HG02623 (cell line): ENCODE measurements around the gene NUBP2.

Source experiments
- ATAC-seq: cut with Tn5 transposase; IDR thresholded peaks from one replicate; pipeline ENCODE4 v1.9.1; 2021; ENCODE audit warnings: moderate library complexity; ENCODE audit not compliant: unreplicated experiment

Gene NUBP2

DNA sequence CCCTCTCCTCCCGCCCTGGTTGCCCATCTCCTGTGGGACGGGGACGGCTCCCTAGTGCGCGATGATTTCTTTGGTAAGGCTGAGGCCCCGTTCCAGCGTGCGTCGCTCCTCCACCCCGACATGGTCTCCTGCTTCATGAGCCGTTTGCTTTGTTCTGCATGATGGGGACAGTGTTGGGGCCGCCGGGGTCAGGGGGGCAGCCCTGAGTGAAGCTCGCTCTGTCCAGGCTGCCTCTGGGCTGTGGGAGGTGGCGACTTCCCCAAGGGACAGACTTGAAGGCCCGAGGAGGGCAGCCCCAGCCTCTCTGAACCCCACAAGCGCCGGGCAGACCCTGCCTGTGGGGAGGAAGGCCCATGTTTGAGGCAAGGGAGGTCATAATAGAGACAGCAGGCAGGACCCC lies 23.8 kb upstream of the NUBP2 start:
- no peak for ATAC-seq

DNA sequence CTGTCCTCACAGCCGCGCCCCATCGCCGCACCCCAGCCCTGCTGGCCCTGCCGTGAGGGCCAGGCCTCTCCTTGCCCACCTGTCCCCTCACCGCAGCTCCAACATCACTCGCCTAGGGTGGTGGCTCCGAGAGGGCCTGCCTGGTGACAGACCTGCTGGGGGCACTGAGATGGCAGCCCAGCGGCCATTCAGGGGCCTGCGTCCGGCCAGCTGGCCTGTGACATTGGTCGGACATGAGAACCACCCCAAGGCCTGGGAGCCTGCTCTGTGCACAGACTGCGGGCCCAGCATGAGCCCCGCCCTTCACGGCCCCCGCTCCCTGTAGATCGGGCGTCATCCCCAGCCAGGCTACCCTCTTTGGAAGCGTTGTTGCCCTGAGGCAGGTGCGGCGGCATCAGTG lies 23.2 kb upstream of the NUBP2 start:
- ATAC-seq: no peak

DNA sequence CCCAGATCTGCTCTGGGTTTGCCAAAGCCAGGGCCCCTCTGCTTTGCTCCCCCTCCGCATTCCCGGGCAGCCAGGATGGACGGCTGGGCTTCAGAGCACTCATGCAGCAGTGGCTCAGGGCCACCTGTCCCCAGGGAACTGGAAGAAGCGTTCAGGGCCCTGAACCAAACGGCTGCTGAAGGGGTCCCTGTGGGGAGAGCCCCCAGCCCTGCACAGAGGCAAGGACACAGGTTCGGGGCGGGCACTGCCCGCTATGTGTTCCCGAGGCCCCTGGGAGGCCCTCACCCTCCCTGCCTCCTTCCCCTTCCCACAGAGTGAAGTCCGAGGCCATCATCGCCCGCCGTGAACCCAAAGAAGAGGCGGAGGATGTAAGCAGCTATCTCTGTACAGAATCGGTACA lies 21.8 kb upstream of the NUBP2 start:
- no peak for ATAC-seq

DNA sequence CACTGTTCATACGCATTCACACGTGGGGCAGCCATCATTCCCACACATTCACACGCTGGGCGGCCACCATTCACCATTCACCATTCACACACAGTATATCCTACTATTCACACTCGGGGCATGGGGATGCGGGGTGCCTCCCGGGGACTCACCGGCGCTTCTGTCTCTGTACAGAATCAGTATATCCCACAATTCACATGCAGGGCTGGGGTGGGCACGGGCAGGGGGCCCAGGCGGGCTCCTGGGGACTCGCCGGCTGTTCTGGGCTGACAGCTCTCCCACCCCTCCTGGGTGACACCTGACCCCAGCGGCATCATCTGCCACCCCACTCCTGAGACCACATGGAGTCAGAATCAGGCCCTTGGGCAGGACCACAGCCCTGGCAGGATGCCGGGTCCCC lies 21.0 kb upstream of the NUBP2 start:
- no peak for ATAC-seq

DNA sequence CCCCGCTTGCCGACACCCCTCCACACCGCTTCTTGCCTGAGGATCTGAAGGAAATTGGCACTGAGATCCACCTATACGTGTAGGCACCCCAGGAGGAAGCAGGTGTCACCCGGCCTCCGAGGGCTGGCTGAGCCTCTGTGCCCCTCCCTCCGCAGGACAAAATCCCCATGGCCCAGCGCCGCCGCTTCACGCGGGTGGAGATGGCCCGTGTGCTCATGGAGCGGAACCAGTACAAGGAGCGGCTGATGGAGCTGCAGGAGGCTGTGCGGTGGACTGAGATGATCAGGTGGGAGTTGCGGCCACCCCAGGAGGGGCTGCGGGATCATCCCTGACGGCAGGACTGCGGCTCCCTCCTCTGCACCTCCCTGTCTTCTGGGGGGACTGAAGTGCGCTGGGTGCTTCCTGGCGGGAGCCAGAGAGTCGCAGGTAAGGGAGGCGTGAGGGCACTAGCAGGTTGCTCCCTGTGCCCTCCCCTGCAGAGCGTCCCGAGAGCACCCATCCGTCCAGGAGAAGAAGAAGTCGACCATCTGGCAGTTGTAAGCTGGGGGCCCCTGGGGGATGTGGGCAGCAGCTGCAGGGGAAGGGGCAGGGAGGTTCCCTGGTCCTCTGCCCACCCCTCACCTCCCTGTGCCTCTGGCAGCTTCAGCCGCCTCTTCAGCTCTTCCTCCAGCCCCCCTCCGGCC lies 20.4 kb upstream of the NUBP2 start:
- ATAC-seq: no peak

DNA sequence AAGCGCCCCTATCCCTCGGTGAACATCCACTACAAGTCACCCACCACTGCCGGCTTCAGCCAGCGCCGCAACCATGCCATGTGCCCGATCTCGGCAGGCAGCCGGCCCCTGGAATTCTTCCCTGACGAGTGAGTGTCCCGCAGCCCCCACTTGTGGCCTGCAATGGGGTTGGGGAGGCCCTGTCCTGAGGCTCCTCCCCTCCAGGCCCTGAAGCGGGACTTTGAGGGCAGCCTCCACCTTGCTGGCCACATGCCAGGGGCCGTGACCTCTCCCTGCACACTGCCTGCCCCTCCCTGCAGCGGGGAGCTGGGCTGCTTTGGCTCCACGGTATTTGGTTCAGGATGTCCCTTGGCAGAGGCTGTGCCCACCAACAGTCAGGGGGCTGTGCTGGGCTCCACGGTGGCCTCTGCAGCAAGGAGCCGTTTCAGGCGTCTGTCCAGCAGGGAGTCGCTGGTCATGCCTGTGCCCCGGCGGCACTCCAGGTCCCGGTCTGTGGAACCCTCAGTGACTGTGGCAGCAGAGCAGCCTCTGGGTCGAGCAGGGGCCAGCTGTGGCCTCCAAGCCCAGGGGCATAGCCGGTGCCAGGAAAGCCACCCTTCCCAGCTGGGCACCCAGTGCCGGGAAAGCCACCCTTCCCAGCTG lies 19.8 kb upstream of the NUBP2 start:
- no peak for ATAC-seq

DNA sequence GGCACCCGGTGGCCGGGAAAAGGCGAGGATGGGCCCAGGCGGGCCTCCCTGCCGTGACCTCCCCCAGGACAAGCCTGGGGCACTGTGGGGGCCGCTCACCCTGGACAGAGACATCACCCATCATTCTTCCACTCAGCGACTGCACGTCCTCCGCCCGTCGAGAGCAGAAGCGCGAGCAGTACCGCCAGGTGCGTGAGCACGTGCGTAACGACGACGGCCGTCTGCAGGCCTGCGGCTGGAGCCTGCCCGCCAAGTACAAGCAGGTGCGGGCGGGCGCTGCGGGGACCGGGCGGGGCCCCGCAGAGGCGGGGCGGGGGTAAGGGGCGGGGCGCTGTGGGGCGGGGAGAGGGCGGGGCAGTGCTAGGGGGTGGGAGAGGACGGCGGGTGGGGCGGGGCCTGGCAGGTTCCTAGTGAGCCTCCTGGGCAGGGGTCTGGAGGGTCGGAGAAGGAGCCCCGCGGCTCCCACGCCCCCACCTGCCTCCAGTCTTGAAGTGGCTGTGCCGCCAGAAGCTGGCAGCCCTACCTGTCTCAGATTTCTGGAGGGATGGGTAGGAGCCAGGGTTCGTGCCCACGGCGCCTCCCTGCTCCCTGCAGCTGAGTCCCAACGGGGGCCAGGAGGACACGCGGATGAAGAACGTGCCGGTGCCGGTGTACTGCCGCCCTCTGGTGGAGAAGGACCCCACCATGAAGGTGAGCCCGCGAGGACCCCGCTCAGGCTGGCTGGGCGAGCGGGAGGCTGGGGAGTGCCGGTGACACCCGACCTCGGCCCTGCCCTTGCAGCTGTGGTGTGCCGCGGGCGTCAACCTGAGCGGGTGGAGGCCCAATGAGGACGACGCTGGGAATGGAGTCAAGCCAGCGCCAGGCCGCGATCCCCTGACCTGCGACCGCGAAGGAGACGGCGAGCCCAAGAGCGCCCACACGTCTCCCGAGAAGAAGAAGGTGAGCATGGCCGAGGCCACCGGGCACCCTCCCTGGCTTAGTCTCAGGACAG lies 18.9 kb upstream of the NUBP2 start:
- no peak for ATAC-seq

DNA sequence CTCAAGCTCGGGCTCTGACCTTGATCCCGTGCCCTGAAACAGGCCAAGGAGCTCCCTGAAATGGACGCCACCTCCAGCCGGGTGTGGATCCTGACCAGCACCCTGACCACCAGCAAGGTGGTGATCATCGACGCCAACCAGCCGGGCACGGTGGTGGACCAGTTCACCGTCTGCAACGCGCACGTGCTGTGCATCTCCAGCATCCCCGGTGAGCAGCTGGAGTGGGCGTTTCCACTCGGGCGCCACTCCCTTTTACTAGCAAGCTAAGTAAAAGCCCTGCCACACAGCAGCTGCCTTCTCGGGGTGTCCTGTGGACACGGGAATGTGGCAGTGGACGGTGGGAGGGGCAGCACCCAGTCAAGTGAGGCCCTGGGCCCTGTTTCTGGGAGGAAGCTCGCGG lies 17.8 kb upstream of the NUBP2 start:
- no peak for ATAC-seq

DNA sequence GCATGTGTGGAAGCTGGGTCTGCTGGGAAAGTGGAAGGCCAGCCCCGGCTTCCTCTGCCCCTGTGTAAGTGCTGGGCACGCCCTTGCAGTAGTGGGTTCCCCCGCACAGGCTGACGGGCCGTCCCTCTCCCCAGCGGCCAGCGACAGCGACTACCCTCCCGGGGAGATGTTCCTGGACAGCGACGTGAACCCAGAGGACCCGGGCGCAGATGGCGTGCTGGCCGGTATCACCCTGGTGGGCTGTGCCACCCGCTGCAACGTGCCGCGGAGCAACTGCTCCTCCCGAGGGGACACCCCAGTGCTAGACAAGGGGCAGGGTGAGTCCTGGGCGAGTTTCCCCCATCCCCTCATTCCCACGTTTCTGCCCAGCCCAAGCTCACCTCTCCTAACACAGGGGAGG lies 16.9 kb upstream of the NUBP2 start:
- no peak for ATAC-seq

DNA sequence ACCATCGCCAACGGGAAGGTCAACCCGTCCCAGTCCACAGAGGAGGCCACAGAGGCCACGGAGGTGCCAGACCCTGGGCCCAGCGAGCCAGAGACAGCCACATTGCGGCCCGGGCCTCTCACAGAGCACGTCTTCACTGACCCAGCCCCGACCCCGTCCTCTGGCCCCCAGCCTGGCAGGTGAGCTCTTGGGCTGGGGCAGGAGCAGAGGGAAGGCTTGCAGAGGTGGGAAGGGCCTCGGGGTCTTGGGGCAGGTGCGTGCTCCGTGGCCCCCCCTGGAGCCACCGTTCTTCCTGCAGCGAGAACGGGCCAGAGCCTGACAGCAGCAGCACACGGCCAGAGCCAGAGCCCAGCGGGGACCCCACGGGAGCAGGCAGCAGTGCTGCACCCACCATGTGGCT lies 16.5 kb upstream of the NUBP2 start:
- no peak for ATAC-seq

DNA sequence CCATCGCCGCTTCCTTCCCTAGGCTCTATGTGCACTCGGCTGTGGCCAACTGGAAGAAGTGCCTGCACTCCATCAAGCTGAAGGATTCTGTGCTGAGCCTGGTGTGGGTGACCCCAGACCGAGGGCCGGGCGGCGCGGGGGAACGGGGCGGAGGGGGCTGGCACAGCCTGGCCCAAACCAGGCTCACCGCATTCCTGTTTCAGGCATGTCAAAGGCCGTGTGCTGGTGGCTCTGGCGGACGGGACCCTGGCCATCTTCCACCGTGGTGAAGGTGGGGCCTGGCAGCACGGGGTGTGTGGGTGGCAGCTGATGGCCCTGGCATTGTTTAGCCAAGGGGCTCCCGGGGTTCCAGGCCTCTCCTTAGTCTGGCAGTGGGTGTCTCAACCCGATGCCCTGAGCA lies 16.1 kb upstream of the NUBP2 start:
- no peak for ATAC-seq

DNA sequence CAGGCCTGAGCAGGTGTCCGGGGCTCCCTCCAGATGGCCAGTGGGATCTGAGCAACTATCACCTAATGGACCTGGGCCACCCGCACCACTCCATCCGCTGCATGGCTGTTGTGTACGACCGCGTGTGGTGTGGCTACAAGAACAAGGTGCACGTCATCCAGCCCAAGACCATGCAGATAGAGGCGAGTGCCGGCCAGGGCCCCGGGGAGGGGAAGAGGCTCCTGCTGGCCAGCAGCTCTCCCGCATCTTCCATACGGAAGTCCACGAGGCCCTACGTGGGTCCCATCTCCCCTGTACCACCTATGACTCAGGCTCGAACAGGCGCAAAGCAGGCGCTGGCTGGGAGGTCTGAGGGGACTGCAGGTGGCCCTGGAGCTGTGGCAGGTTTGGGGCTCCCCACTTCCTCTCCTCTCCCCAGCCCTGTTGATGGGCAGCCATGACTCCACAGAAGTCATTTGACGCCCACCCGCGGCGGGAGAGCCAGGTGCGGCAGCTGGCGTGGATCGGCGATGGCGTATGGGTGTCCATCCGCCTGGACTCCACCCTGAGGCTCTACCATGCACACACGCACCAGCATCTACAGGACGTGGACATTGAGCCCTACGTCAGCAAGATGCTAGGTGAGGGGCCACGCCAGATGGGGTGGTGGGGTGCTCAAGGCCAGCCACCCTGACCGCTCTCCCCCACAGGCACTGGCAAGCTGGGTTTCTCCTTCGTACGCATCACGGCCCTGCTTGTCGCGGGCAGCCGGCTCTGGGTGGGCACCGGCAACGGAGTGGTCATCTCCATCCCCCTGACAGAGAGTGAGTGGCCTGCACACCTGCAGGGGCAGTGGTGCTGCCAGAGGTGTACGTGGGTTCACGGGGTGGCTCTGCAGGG lies 15.4 kb upstream of the NUBP2 start:
- no peak for ATAC-seq

DNA sequence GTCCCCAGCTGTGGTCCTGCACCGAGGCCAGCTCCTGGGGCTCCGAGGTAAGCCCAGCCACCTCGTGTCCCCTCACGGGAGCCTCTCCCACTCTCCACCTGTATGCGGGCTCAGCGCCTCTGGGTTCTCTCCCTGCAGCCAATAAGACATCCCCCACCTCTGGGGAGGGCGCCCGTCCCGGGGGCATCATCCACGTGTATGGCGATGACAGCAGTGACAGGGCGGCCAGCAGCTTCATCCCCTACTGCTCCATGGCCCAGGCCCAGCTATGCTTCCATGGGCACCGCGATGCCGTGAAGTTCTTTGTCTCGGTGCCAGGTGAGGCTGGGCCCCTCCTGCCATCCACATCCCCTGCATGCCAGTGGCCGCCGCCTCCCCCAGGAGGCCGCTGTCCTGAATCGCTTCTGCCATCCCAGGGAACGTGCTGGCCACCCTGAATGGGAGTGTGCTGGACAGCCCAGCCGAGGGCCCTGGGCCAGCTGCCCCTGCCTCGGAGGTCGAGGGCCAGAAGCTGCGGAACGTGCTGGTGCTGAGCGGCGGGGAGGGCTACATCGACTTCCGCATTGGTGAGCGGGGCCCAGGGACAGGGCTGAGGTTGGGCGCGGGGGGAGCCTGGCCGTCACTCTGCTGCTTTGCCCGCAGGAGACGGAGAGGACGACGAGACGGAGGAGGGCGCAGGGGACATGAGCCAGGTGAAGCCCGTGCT lies 14.5 kb upstream of the NUBP2 start:
- no peak for ATAC-seq

DNA sequence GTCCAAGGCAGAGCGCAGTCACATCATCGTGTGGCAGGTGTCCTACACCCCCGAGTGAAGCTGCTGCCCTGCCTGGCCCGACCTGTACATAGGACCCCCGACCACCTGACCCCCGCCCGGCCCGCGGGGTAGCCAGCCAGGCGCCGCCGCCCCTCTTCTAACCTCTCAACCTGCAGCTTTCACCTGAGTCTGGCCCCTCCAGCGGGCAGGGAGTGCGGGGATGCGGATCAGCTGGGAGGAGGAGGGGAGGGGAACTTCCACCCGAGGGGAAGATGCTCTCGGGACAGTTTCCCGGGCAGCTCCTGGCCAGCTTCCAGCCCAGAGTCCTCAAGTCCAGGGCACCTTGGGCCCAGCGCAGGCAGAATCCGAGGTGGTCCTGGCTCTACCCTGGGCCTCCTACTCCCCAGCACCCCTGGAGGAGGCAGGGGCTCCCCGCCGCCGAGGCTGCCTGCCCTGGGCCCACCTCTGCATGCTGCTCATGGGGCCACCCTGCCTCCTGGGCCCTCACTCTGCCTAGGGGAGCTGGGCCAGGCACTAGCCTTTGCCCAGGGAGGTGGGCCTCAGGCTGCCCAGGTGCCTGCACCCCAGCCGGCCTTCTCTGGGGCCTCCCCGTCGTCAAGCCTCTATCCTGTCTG lies 13.9 kb upstream of the NUBP2 start:
- no peak for ATAC-seq

DNA sequence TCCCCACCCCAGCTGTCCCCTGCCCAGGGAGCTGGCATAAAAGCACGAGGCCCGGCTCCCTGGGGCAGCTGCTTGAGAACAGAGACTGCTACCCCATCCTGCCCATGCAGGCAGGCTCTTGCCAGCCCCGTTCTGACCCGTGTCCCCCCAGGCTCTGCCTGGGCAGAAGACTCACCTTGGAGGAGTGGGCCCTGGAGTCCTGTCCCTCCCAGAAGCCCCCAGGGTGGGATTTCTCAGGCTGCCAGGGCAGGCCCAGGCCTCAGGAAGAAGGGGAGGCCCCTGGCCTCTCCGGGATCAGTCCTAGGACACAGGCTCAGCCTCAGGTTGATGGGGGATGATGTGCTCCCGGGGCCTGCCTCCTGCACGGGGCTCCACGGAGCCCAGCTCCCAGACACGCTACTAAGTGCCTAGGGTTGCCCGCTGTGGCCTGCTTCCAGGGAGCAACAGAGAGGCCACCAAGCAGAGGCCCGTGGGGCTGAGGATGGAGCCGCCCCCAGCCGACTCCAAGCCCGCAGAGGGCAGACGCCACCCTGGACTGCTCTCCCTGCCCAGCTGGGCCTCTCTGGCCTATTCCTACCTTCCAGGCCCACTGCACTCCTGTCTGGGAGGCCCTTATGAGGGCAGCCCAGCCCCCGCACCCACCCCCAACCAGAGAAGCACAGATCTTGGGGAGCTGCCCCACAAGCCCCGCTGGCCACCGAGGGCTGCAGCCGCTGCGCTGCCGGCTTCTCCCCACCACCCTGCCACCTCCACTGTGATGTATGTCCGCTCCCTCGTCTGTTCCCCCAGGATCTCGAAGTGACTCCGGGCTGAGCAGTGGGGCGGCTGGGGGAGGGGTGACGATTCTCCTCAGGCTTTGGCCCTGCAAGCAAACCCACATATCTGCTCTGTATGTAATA lies 13.1 kb upstream of the NUBP2 start:
- no peak for ATAC-seq

DNA sequence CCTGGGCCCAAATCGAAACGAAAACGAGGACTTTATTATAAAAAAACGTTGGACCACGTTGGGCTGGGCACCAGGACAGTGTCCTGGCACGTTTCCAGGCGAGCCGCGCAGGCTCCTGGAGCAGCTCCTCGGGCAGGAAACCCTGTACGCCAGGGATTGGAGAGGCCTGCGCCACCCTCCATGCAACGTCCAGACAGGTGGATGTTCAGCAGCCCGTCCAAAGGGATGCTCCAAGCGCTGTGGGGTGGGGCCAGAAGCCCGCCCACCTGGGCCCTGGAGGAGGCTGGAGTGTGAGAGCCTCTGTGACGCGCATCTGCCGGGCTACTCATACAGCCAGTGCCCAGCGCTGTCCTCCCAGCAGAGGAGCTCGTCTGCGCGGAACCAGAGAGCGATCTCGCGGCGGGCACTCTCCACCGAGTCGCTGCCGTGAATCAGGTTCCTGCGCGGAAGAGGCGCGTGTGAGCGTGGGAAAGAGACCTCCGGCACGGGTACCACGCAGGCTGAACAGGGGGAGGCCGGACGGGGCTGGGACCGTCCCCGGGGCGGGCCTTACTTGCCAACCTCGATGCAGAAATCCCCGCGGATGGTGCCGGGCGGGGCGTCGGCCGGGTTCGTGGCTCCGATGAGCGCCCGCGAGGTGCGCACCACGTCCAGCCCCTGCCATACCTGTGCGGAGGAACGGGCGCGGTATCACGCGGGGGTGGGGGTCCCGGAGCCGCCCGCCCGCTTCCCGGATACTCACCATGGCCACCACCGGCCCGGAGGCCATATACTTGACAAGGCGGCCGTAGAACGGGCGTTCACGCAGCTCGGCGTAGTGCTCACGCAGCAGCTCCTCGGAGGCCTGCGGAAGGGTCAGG lies 12.2 kb upstream of the NUBP2 start:
- ATAC-seq: no peak

DNA sequence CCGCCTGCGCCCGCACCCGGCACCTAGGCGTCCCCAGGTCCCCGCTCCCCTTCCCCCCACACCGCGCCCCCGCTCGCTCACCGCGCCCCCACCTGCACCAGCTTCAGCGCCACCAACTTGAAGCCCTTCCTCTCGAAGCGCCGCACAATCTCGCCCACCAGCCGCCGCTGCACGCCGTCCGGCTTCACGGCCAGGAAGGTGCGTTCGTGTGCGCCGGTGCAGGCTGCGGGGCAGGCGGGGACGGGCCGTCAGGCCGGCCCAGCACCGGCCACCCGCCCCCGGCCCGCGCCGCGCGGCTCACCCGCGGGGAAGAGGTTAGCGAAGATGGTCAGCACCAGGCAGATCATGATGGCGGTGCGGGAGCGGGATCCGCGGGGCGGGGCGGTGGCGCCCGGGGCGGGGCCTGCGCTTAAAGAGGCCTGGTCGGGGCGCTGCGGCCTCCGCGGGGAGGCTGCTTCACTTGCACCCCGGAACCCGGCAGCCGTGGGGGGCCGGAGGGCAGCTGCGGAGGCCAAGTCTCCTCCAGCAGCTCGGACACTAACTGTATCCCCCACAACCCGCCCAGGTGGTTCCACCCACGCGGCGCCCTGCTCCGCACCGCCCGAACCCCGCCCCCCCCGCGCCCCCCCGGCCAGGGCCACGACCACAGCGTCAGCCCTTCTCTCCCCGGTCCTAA lies 11.4 kb upstream of the NUBP2 start, which contains the start of gene NME3:
Gene NME3, minus strand, starts transcription at position 356 of the 676 bp plus-strand sequence. Its CDS starts 9 bp downstream, at position 347.
- ATAC-seq: no peak
